ENCODE results near the gene NR2F2. TPM values are rescaled to one million over a fixed set of nuclear protein-coding genes. Genes with fewer than 3 reads are reported as not detected.

Gene NR2F2
- total RNA-seq, 1 experiment from 2014 or later: 53.7 TPM

- ChIA-PET CTCF (interaction anchor here (0.6 kb wide), 1 partner anchor 651 kb away, joined by 3 read pairs; no protein-coding TSS in a partner anchor), POLR2A (no interaction called here)
- DNase-seq (ENCODE audit: low read depth, low spot score) (no peak), ATAC-seq (no peak)
- in situ Hi-C loops (cut with HindIII; ENCODE audit: low pct_unique_long_range_greater_than_20kb, low sequenced_read_pairs): no loop called here
- Histone ChIP-seq H3K4me1 (ENCODE audit: control insufficient read depth, insufficient read depth, low read length) (no peaks in the 10 kb centered on the region), H3K4me3 (ENCODE audit: low read depth in 2 of 2, low read length in 2 of 2) (no peak overlapping the region), H3K27ac (ENCODE audit: low read length) (no peak overlapping the region), H3K9me3 (ENCODE audit: control insufficient read depth, insufficient read depth, low read depth, low read length) (no peaks in the 10 kb centered on the region), H3K36me3 (ENCODE audit: control insufficient read depth, insufficient read depth, low read length) (no peaks in the 10 kb centered on the region), H3K27me3 (ENCODE audit: control insufficient read depth, insufficient read depth, low read length) (peaks cover 2% of the 10 kb centered on the region; the same call in 1 of the 2 replicates)
- intact Hi-C loops (cut with micrococcal nuclease; ENCODE audit: unreplicated experiment): no loop called here
- no TSS peak for BruUV-seq (replicated peaks)
- TF ChIP-seq, protein P1, sequence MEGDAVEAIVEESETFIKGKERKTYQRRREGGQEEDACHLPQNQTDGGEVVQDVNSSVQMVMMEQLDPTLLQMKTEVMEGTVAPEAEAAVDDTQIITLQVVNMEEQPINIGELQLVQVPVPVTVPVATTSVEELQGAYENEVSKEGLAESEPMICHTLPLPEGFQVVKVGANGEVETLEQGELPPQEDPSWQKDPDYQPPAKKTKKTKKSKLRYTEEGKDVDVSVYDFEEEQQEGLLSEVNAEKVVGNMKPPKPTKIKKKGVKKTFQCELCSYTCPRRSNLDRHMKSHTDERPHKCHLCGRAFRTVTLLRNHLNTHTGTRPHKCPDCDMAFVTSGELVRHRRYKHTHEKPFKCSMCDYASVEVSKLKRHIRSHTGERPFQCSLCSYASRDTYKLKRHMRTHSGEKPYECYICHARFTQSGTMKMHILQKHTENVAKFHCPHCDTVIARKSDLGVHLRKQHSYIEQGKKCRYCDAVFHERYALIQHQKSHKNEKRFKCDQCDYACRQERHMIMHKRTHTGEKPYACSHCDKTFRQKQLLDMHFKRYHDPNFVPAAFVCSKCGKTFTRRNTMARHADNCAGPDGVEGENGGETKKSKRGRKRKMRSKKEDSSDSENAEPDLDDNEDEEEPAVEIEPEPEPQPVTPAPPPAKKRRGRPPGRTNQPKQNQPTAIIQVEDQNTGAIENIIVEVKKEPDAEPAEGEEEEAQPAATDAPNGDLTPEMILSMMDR (IDR thresholded peaks at IDR 0.05): no peak
- TF ChIP-seq REST (IDR thresholded peaks at IDR 0.05; ENCODE audit: insufficient read depth in 1 of 2, low read depth in 2 of 2, low read length in 1 of 2) (no peak), TCF7L2 (IDR thresholded peaks at IDR 0.05; ENCODE audit: low read depth, low read length) (no peak), SIN3A (IDR thresholded peaks at IDR 0.05; ENCODE audit: borderline replicate concordance, insufficient read depth, low read depth, low read length) (no peak), POLR2AphosphoS5 (IDR thresholded peaks at IDR 0.05; ENCODE audit: low read depth, low read length) (no peak)
These were observed 51.0 kb downstream of the NR2F2 start for GRCh38 chr15:96381463-96381862.

- no peaks in the 10 kb centered on the region for H3K4me1 ChIP-seq (ENCODE audit: control insufficient read depth, insufficient read depth, low read length)
- H3K9me3 ChIP-seq (ENCODE audit: control insufficient read depth, insufficient read depth, low read depth, low read length): no peaks in the 10 kb centered on the region
- in situ Hi-C loops (cut with HindIII; ENCODE audit: low pct_unique_long_range_greater_than_20kb, low sequenced_read_pairs): no loop called here
- intact Hi-C loops (cut with micrococcal nuclease; ENCODE audit: unreplicated experiment): no loop called here
- TF ChIP-seq SIN3A (IDR thresholded peaks at IDR 0.05; ENCODE audit: borderline replicate concordance, insufficient read depth, low read depth, low read length): no peak
- TF ChIP-seq POLR2AphosphoS5 (IDR thresholded peaks at IDR 0.05; ENCODE audit: low read depth, low read length): no peak
- TF ChIP-seq, protein P1 (IDR thresholded peaks at IDR 0.05): no peak
- no peak for TF ChIP-seq REST (IDR thresholded peaks at IDR 0.05; ENCODE audit: insufficient read depth in 1 of 2, low read depth in 2 of 2, low read length in 1 of 2)
- no peak for TF ChIP-seq TCF7L2 (IDR thresholded peaks at IDR 0.05; ENCODE audit: low read depth, low read length)
- no peak overlapping the region for H3K4me3 ChIP-seq (ENCODE audit: low read depth in 2 of 2, low read length in 2 of 2)
- no peak for ATAC-seq
- DNase-seq (ENCODE audit: low read depth, low spot score): no peak
- no peak overlapping the region for H3K27ac ChIP-seq (ENCODE audit: low read length)
- ChIA-PET POLR2A (no interaction called here), CTCF (no interaction called here)
- BruUV-seq (replicated peaks): no TSS peak
- peaks cover 2% of the 10 kb centered on the region; the same call in 1 of the 2 replicates for H3K27me3 ChIP-seq (ENCODE audit: control insufficient read depth, insufficient read depth, low read length)
- H3K36me3 ChIP-seq (ENCODE audit: control insufficient read depth, insufficient read depth, low read length): no peaks in the 10 kb centered on the region
These were observed 54.7 kb downstream of the NR2F2 start for GRCh38 chr15:96385195-96385594.

Data from Panc1 (cell line).